ENCODE measurements around the gene CLEC2L.

The CLEC2L gene

GRCh38 chr7:139562491-139562890 is 39.0 kb downstream of the CLEC2L start:
- no peak for TF ChIP-seq CTCF (IDR thresholded peaks at IDR 0.05; ENCODE audit: low read depth, low read length)
- no peak overlapping the region for H3K4me3 ChIP-seq (replicated peaks in 1 of 2; ENCODE audit: low read depth in 2 of 2, low read length in 2 of 2)
- no peak for DNase-seq (ENCODE audit: low read depth in 2 of 2)

- H3K4me3 ChIP-seq (replicated peaks in 1 of 2; ENCODE audit: low read depth in 2 of 2, low read length in 2 of 2): no peak overlapping the region
- no peak for DNase-seq (ENCODE audit: low read depth in 2 of 2)
- TF ChIP-seq CTCF (IDR thresholded peaks at IDR 0.05; ENCODE audit: low read depth, low read length): no peak
Measured at GRCh38 chr7:139562961-139563565, 39.6 kb downstream of the CLEC2L start.

GRCh38 chr7:139563856-139564255 is 40.4 kb downstream of the CLEC2L start:
- TF ChIP-seq CTCF (IDR thresholded peaks at IDR 0.05; ENCODE audit: low read depth, low read length): no peak
- no peak overlapping the region for H3K4me3 ChIP-seq (replicated peaks in 1 of 2; ENCODE audit: low read depth in 2 of 2, low read length in 2 of 2)
- DNase-seq (ENCODE audit: low read depth in 2 of 2): no peak

- H3K4me3 ChIP-seq (replicated peaks in 1 of 2; ENCODE audit: low read depth in 2 of 2, low read length in 2 of 2): no peak overlapping the region
- no peak for TF ChIP-seq CTCF (IDR thresholded peaks at IDR 0.05; ENCODE audit: low read depth, low read length)
Measured at GRCh38 chr7:139566075-139566474, 42.6 kb downstream of the CLEC2L start.

DNA sequence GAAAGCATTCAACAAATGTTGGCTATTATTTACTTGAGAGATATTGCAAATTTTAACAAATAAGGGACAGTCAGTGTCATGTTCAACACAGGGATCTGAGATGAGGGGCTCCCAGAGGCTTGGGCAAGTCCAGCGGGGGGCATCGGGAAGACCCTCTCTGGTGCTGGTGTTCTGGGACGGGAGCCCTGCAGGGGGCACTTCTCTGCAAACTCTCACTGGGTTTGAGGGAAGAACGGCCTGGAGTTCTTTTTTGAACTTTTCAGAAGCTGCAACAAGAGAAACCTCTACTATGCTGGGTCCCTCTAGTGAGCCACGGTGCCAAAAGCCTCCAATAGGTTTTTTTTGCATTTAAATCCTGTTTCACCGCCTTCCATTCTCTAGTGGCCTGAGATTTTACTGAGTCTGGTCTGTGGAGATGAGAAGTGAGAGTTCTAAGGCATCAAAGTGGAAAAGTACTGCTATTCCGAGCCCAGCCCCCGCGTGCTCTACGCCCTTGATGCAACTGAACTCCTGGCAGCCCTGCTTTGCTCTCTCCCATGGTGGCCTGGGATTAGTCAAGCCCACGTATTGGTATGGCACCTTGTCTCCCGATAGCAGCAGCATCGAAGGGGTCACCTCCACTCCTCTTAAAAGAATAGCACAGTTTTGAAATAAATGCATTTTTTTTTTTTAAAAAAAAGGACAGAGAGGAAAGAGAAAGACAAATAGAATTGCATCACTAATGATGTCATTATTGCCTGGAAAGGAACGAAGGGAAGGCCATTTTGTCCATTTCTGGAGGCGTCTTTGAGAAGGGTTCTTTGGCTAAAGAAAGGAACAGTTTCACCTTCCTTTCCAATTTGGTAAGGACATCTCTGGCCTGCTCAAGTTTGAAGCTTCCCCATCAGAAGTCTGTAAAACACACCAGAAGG is 43.5 kb downstream of the CLEC2L start:
- H3K4me3 ChIP-seq (replicated peaks in 1 of 2; ENCODE audit: low read depth in 2 of 2, low read length in 2 of 2): no peak overlapping the region
- no peak for TF ChIP-seq CTCF (IDR thresholded peaks at IDR 0.05; ENCODE audit: low read depth, low read length)
- DNase-seq (ENCODE audit: low read depth in 2 of 2): no peak

More at GRCh38 chr7:139566075-139566474, 42.6 kb downstream of the CLEC2L start:
- no peak for DNase-seq (ENCODE audit: low read depth in 2 of 2)

DNA sequence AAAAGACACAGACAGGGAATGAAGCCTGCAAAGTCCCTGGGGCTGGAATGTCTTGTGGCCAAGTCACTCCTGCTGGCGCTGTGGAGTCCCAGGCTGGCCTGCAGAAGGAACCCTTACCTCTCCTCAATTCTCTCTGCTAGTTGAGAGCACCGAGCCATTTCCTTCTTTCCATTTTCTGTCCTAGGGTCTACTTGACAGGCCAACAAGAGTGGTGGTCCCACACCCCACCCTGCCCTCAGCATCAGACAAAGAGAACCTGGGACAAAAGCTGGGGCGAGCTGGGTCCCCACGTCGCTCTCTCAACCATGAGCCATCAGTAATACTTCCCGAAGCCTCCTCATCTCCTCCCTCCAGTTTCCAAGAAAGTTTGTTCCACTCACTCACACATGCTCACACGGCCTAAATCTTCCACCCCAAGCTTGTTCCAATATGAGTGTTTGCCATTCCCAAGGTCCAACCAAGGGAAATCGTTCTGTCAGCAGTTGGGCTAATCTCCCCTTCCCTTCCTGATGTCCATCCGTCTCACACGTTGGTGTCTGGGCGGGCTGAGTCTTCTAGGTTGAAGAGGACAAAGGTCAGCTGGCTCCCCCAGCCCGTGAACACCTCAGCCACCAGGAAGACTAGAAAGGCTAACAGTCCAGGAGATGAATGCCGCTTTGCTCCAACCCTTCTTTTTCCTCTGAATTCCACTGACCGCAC is 44.3 kb downstream of the CLEC2L start:
- DNase-seq (ENCODE audit: low read depth in 2 of 2): no peak
- no peak overlapping the region for H3K4me3 ChIP-seq (replicated peaks in 1 of 2; ENCODE audit: low read depth in 2 of 2, low read length in 2 of 2)
- no peak for TF ChIP-seq CTCF (IDR thresholded peaks at IDR 0.05; ENCODE audit: low read depth, low read length)
